NCI-H2171 (cell line): ENCODE measurements around the gene FAM200C.

Source experiments
- DNase-seq: peaks from one replicate; lab custom pipeline; 2025; lab: John Stamatoyannopoulos, UW

The FAM200C gene

GRCh38 chr5:160419458-160420330 is 19.8 kb upstream of the FAM200C start:
- no peak for DNase-seq

- peak; percentile 69 for DNase-seq
Observed at GRCh38 chr5:160418561-160419457, 19.0 kb upstream of the FAM200C start, which contains the start of gene SLU7. SLU7 (minus strand) TSS chr5:160419081; CDS start chr5:160415294, 3,787 bp downstream.

- no peak for DNase-seq
Observed at GRCh38 chr5:160398806-160399205, 1.0 kb downstream of the FAM200C start.

- no peak for DNase-seq
Observed at GRCh38 chr5:160397492-160397891, 2.4 kb downstream of the FAM200C start.

GRCh38 chr5:160395111-160395510 is 4.7 kb downstream of the FAM200C start:
- DNase-seq: no peak

- no peak for DNase-seq
Observed at GRCh38 chr5:160390787-160391696, 8.8 kb downstream of the FAM200C start.

GRCh38 chr5:160387445-160387844 is 12.4 kb downstream of the FAM200C start:
- DNase-seq: no peak

GRCh38 chr5:160385496-160385895 is 14.4 kb downstream of the FAM200C start:
- DNase-seq: no peak

- DNase-seq: no peak
Observed at GRCh38 chr5:160384681-160385080, 15.2 kb downstream of the FAM200C start.

GRCh38 chr5:160382346-160382745 is 17.5 kb downstream of the FAM200C start:
- peak; percentile 41 for DNase-seq

- DNase-seq: no peak
Observed at GRCh38 chr5:160380041-160380440, 19.8 kb downstream of the FAM200C start.

GRCh38 chr5:160379511-160379910 is 20.3 kb downstream of the FAM200C start:
- DNase-seq: no peak

GRCh38 chr5:160378330-160378729 is 21.5 kb downstream of the FAM200C start:
- DNase-seq: no peak

GRCh38 chr5:160377651-160378050 is 22.2 kb downstream of the FAM200C start:
- no peak for DNase-seq

GRCh38 chr5:160376416-160376815 is 23.4 kb downstream of the FAM200C start:
- DNase-seq: no peak

- no peak for DNase-seq
Observed at GRCh38 chr5:160375701-160376100, 24.2 kb downstream of the FAM200C start.

GRCh38 chr5:160375166-160375565 is 24.7 kb downstream of the FAM200C start:
- DNase-seq: no peak

GRCh38 chr5:160371294-160371693 is 28.6 kb downstream of the FAM200C start:
- no peak for DNase-seq

GRCh38 chr5:160370713-160371034 is 29.2 kb downstream of the FAM200C start:
- no peak for DNase-seq

GRCh38 chr5:160369990-160370712 is 29.7 kb downstream of the FAM200C start, which contains the start of gene C1QTNF2:
C1QTNF2 (minus strand) TSS chr5:160370626; CDS start chr5:160355011, 15,615 bp downstream.
- DNase-seq: no peak

- no peak for DNase-seq
Observed at GRCh38 chr5:160367885-160368284, 32.0 kb downstream of the FAM200C start.
